NCI-H1417 treated with DMSO at 0.1 percent for 48 hours (cell line): ENCODE measurements around the gene MIEF2.

ENCODE experiments used
- DNase-seq: peaks from one replicate; lab custom pipeline; 2025; lab: John Stamatoyannopoulos, UW

The MIEF2 gene

DNA sequence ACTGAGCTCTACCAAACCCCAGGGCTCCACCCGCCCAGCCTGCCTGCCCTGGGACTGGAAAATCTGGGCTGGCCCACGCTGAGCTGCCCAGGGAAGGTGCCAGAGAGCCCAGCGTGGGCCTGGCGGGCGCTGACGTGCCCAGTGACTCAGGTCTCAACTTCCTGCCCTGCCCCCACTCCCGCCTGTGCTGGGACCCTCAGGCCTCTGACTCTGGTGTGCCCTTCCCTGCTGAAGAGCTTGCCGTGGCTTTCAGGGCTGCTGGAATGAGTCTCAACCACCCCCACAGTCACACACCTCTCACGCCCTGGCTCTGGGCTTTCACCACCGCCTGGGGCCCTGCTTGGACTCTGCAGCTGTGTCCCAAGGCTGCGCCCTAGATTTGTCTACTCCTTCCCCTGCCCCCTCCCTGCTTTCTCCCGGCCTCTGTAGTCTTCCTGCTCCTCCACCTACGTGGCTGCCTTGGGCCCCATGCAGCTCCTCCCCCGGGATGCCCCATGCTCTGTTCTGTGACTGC lies 24.7 kb upstream of the MIEF2 start:
- DNase-seq, result no peak

DNA sequence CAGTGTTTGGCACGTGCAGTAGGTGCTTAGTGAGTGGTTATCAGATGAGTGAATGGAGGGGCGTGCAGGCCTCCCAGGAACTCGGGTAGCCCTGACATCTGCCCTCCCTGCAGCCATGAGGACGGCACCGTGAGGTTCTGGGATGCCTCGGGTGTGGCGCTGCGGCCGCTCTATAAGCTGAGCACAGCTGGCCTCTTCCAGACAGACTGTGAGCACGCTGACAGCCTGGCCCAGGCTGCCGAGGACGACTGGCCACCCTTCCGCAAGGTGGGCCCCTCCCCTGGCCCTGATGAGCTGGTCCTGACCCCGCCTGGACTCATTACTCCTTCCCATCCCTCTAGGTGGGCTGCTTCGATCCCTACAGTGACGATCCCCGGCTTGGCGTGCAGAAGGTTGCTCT lies 24.0 kb upstream of the MIEF2 start:
- DNase-seq, result no peak

DNA sequence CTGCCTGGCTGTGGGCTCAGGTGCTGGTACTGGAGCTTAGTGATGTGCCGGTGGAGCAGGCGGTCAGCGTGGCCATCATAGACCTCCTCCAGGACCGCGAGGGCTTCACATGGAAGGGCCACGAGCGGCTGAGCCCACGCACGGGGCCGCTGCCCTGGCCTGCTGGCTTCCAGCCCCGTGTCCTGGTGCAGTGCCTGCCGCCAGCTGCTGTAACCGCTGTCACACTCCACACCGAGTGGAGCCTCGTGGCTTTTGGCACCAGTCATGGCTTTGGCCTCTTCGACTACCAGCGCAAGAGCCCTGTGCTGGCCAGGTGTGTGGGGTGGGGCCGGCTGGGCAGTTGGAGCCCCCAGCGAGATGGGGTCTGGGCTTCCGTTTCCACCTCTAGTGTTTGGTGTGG lies 23.0 kb upstream of the MIEF2 start:
- no peak for DNase-seq

DNA sequence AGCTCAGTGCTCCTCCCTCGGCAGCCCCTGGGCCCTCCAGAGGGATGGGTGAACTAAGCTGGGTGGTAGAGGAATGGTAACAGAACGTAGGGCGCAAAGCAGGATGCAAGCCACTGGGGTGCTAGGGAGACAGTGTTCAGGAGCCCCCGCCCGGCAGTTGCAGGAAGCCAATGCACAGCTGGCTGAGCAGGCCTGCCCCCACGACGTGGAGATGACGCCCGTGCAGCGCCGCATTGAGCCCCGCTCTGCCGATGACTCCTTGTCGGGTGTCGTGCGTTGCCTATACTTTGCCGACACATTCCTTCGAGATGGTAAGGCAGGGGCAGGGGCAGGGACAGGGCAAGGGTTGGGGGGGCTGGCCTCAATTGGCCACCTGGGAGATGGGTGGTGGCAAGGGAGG lies 22.2 kb upstream of the MIEF2 start:
- DNase-seq, result no peak

DNA sequence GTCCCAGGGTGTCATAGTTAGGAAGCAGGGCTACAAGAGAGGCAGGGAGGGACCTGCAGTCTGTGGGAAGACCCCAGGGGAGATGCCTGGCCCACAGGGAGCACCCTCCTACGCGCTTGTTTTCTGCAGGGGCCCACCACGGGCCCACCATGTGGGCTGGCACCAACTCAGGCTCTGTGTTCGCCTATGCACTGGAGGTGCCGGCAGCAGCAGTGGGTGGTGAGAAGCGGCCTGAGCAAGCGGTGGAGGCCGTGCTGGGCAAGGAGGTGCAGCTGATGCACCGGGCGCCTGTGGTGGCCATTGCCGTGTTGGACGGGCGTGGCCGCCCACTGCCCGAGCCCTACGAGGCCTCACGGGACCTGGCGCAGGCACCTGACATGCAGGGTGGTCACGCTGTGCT lies 20.0 kb upstream of the MIEF2 start:
- DNase-seq, result no peak

GRCh38 chr17:18241229-18241871 lies 19.1 kb upstream of the MIEF2 start:
- DNase-seq, result no peak

- no peak for DNase-seq
Observed at GRCh38 chr17:18245038-18245776, 15.3 kb upstream of the MIEF2 start.

DNA sequence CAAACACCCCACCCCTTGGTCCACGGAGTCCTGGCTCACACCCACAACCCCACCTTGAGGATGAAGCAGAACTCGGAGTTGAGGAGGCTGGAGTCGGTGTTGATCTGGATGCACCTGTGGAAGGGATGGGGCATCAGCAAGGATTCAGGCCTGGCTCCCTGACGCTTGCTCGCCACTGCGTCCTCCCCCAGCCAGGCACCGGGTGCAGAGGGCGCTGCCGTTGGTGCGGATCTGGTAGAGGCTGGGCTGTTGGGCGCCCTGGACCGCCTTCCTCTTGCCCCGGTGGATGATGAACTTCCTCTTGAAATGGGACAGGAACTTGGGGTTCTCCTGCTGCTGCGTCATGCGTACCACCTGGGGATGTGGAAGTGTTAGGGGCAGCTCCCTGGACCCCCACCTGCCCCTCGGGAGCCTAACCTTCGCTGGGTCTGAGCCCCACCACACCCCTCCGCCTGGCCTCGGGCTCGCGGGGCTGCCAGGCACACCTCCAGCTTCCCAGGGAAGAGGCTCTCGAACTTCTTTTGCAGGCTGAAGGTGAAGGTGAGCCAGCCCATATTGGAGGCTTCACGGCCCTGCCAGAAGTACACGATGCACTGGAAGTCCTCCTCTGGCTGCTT lies 14.2 kb upstream of the MIEF2 start:
- no peak for DNase-seq

GRCh38 chr17:18246880-18247612 lies 13.4 kb upstream of the MIEF2 start:
- peak; percentile 25 for DNase-seq

DNA sequence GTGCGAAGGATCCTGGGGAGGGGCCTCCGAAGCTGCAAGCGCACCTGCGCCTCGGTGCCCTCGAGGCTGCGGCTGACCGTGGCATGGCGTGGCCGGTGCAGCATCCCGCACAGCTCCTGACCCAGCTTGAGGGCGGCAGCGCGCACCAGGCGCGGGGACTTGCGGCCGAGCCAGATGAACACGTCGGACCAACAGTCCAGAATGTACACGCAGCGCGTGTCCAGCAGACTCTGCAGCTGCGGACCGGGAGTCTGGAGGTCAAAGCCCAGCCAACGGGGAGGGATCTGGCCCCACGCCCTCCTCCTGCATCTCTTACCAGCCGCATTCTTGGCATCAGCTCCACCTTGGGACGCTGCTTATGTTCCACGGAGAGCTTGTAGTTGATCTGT lies 12.9 kb upstream of the MIEF2 start:
- no peak for DNase-seq

GRCh38 chr17:18248300-18248731 lies 12.1 kb upstream of the MIEF2 start:
- DNase-seq, result no peak

- no peak for DNase-seq
Observed at GRCh38 chr17:18248811-18249210, 11.7 kb upstream of the MIEF2 start.

DNA sequence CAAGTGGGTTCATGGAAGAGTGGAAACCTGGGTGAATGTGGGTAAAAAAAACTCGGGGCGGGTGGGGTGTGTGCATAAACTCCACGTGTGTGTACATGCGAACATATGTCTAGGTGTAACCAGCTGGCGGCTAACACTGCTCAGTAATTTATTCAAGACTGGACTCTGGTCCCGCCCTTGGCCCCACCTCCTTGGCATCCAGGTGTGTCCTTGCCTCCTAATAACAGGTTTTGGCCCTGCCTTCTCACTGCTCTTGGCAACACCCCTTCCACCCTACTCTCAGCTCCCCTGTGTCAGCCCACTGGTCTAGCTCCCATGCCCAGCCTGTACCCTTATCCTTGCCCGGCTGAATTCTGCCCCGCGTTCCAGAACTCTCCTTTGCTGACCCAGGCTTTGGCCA lies 10.2 kb upstream of the MIEF2 start:
- no peak for DNase-seq

DNA sequence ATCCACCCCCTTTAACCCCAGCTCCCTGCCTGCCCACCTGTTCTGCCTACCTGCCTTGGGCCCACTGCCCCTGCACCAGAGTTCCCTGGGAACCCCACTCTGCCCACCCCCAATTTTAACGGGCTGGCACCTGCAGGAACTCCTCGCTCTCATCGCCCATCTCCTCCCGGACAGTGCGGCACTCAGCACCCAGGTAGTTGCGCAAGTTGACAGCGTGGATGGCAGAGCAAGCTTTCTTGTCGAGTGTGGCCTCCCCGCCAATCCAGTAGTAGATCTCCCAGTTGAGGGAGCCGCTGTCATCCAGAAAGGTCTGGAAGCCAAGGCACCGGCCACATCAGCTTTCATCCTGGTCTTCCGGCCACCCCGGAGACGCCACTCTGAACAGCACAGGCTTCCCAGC lies 9.8 kb upstream of the MIEF2 start:
- DNase-seq, result no peak

- no peak for DNase-seq
Observed at GRCh38 chr17:18251204-18251603, 9.3 kb upstream of the MIEF2 start.

- no peak for DNase-seq
Observed at GRCh38 chr17:18252160-18252559, 8.3 kb upstream of the MIEF2 start.

- DNase-seq, result no peak
Observed at GRCh38 chr17:18253187-18253884, 7.1 kb upstream of the MIEF2 start.

DNA sequence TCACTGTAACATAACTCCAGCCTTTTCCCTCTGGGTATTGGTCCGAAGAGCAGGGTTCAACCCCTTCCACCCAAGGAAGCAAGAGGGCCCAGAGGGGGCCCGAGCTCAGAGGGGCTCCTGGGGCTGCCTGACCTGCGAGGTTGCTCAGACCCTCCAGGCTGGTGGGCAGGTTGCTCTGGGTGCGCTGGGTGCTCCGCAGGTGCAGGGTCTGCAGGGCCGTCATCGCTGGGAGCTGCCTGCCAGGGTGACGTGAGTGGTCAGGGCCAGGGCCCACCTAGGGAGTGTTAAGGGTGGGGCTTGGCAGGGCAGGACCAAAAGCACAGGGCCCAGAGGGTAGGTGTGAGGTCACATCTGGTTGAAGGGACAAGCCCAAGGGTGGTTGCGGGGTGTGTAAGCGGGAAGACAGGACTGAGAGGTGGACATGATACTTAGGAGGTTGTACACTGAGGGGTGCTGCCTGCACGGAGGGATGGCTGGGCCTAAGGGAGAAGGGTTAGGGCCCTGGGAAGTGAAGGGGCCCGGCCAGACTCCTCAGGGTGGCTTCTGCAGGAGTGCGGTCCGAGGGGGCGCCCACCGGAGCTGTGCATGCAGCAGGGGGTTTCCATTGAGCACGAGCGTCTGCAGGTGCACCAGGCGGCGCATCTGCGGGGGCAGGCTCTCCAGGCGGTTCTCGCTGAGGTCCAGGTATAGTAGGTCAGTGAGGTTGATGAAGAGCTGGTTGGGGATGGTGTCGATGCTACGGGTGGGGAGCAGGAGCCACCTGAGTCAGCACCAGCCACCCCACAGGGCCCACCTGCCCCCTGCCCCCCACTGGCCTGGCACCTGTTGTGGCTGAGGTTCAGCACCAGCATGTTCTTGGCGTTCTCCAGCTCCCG lies 6.3 kb upstream of the MIEF2 start:
- no peak for DNase-seq

DNA sequence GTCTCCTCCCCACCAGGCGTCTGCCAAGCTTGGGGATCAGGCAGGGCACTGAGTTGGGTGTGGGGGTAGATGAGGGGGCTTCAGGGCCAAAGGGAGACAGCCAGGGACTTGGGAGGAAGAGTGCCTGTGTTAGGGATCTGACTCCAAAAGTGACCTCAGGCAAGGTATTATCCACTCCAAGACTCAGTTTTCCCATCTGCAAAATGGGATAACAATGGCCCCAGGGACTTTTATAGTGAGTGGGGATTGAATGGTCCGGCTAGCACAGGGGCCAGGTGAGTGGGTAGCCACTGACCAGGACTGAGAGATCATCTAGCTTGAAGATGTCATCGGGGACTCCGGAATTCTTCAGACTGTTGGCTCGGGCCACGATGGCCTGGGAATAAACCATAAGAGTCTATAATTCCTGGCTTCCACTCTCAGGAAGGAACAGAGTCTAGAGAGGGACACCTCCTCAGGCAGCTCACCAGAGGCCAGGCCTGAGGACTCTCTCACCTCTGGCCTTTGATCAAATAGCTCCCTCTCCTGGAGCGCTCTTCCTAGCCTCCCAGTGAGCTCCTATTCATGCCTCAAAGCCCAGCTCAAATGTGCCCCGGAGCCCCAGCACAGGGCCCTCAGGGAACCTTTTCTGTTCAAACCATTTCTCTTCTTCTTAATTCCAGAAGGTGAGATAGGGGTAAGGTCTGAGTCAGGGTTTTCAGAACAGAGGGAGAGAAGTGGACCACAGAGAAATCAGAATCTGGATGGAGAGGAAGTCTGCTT lies 5.4 kb upstream of the MIEF2 start:
- DNase-seq, result no peak

GRCh38 chr17:18256351-18256750 lies 4.1 kb upstream of the MIEF2 start:
- no peak for DNase-seq
